ENCODE data around the gene MAPK1. TPM values are rescaled to one million over a fixed set of nuclear protein-coding genes. Genes with fewer than 3 reads are reported as not detected.
"Not testable (repeated sequence)": the region's sequence is repeated elsewhere in the genome, so short reads cannot be mapped to it uniquely, and the experiment has no call there.

MAPK1 gene
- total RNA-seq, 4 donors from 2014 or later: 36.0 to 57.6 (median 45.0) TPM

GRCh38 chr22:21754523-21754922 is 112.9 kb downstream of the MAPK1 start:
- intact Hi-C loops (cut with DNase I): no loop called here
- Histone ChIP-seq H3K27me3 (no peaks in the 10 kb centered on the region), H3K27ac (peak overlapping the region in 2 of 4 donors; percentile 25 to 34), H3K4me1 (peaks cover 0 to 27% (median 5%) of the 10 kb centered on the region in 3 donors), H3K36me3 (peaks cover 0 to 31% (median 0%) of the 10 kb centered on the region in 3 donors), H3K9me3 (no peaks in the 10 kb centered on the region), H3K4me3 (peak overlapping the region in 1 of 4 donors; percentile 1)
- no peak for TF ChIP-seq POLR2A (IDR thresholded peaks at IDR 0.05)
- TF ChIP-seq CTCF (IDR thresholded peaks at IDR 0.05): no peak
- DNase-seq: no peak
- 44 to 55% methylated on average over 6 to 7 of the region's 7 CpGs for WGBS, 2 donors

DNA sequence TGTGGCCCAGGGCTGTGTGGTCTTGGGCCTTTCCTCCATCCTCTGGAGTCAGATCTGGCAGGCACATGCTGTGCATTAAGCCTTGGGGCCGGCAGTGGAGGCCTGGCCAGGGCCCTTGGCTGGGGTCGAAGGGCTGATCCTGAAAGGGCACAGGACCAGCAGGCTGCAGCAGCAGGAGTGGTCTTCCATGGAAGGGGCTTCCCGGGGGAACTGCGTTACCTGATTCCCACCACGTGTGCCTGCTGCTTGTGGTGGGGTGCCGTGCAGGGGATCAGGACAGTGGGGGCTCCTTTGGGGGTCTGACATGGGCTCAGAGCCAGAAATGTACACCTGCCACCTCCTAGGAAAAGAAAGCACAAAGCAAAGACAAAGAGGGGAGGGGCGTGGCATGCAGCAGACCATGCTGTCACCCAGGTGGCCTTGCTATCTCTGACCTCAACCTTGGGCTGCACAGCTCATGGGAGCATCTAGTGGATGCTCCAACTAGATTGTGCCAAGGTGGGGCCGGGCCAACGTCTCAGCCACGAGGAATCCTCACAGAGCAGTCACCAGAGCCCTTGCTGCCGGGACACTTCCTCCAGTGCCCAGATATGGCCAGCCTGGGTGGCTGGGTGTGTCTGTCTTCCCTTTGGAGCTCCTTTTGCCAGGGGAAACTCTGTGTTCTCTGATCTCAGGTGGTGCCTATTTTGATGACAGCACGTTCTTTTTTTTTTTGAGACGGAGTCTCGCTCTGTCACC is 113.9 kb downstream of the MAPK1 start:
- H3K27me3 ChIP-seq: no peaks in the 10 kb centered on the region
- peaks cover 0 to 21% (median 0%) of the 10 kb centered on the region in 3 donors for H3K36me3 ChIP-seq
- peaks cover 0 to 23% (median 5%) of the 10 kb centered on the region in 3 donors for H3K4me1 ChIP-seq
- DNase-seq: no peak
- WGBS, 2 donors: 69 to 91% methylated on average over 6 to 11 of the region's 14 CpGs
- no peak overlapping the region for H3K4me3 ChIP-seq
- TF ChIP-seq POLR2A (IDR thresholded peaks at IDR 0.05) (no peak), CTCF (IDR thresholded peaks at IDR 0.05) (no peak)
- intact Hi-C loops (cut with DNase I): no loop called here
- no peaks in the 10 kb centered on the region for H3K9me3 ChIP-seq
- H3K27ac ChIP-seq: no peak overlapping the region

DNA sequence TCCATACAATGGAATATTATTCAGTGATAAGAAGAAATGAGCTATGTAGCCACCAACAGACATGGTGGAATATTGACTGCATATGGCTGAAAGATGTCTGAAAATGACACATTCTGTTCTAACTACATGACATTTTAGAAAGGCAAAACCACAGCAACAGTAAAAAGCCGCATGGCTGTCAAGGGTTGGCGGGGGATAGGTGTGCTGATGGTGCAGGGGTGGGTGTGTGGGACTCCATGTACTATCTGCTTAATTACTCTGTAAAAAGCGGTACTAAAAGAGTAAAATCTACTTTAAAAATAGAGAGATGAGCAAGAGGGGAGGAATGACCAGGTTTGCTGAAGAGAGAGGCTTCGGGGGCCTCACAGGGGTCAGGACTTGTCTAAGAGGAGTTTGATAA is 115.2 kb downstream of the MAPK1 start:
- H3K9me3 ChIP-seq: no peaks in the 10 kb centered on the region
- H3K4me3 ChIP-seq: no peak overlapping the region
- DNase-seq: no peak
- TF ChIP-seq POLR2A (IDR thresholded peaks at IDR 0.05): no peak
- no peak for TF ChIP-seq CTCF (IDR thresholded peaks at IDR 0.05)
- no peak overlapping the region for H3K27ac ChIP-seq
- intact Hi-C loops (cut with DNase I): no loop called here
- H3K27me3 ChIP-seq: no peaks in the 10 kb centered on the region
- peaks cover 0 to 23% (median 5%) of the 10 kb centered on the region in 3 donors for H3K4me1 ChIP-seq
- WGBS, 2 donors: 89 to 99% methylated on average over 4 of the region's 4 CpGs
- peaks cover 0 to 9% (median 0%) of the 10 kb centered on the region in 3 donors for H3K36me3 ChIP-seq

DNA sequence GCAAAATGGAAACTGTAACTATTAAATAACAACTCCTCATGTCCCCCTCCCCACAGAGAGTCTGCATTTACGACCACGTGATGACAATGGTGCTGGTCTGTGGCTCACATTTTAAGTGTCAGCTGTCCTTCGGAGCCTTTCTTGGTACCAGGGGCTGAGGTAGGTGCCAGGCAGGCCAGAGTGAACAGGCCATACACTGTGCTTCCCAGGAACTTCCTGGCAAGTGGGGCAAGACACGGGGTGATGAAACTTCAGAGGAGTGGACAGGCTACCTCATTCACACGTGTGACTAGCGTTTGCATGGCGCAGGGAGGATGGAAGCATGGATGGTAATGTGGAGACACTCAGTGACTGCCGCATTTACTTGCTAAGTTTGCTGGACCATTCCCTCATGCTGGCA is 121.5 kb downstream of the MAPK1 start:
- no peak for DNase-seq
- Histone ChIP-seq H3K4me1 (no peaks in the 10 kb centered on the region), H3K9me3 (no peaks in the 10 kb centered on the region), H3K4me3 (no peak overlapping the region), H3K36me3 (no peaks in the 10 kb centered on the region), H3K27me3 (no peaks in the 10 kb centered on the region), H3K27ac (no peak overlapping the region)
- TF ChIP-seq CTCF (IDR thresholded peaks at IDR 0.05): no peak
- TF ChIP-seq POLR2A (IDR thresholded peaks at IDR 0.05): no peak
- intact Hi-C loops (cut with DNase I): no loop called here
- 83 to 90% methylated on average over 8 of the region's 8 CpGs for WGBS, 2 donors

- H3K27me3 ChIP-seq; H3K4me1 ChIP-seq; intact Hi-C loops (cut with DNase I); H3K27ac ChIP-seq; H3K9me3 ChIP-seq; DNase-seq; H3K36me3 ChIP-seq; H3K4me3 ChIP-seq: not testable (repeated sequence)
- 77 to 82% methylated on average over 6 of the region's 6 CpGs for WGBS, 2 donors
Observed at GRCh38 chr22:21744917-21745316, 122.5 kb downstream of the MAPK1 start.

All from esophagus squamous epithelium (tissue), 5 donors.